ENCODE results near the gene OSER1. TPM values are rescaled to one million over a fixed set of nuclear protein-coding genes. Genes with fewer than 3 reads are reported as not detected.

The OSER1 gene
- total and polyA plus RNA-seq, 5 experiments from 2014 or later: 27.7 to 47.3 (median 38.8) TPM

GRCh38 chr20:44222633-44223368, 12.2 kb upstream of the OSER1 start:
- H3K4me1 Mint-ChIP-seq: peaks cover 28 to 47% (median 43%) of the 10 kb centered on the region in 4 donors
- H3K9me3 Mint-ChIP-seq: no peaks in the 10 kb centered on the region
- H3K36me3 Mint-ChIP-seq: no peaks in the 10 kb centered on the region
- no peak overlapping the region for H3K4me3 Mint-ChIP-seq
- ATAC-seq: no peak
- no peak for DNase-seq
- H3K27me3 Mint-ChIP-seq: no peaks in the 10 kb centered on the region
- POLR2A ChIA-PET: interaction anchor here (0.8 kb wide), 1 partner anchor 13 kb away, joined by 4 read pairs; no protein-coding TSS in a partner anchor
- H3K27ac Mint-ChIP-seq: peak overlapping the region; percentile 84 to 97 (median 88)

DNA sequence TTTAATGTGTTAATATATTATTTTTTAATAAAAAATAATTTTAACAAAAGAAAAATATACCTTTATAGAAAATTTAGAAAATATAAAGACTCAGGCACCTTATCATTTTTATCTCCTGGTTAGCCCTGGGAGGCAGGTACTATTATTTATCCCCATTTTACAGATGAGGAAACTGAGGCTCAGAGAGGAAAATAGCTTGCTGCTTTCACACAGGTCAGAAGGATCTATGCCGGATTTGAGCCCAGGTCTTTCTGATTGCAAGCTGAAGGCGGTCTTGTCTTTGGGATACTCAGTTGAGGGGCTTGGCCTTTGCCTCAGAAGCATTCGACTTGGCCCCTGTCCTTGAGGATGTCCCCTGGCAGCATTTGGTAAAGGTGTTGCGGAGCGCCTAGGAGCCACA, 11.5 kb upstream of the OSER1 start:
- POLR2A ChIA-PET: no interaction called here
- H3K27ac Mint-ChIP-seq: peak overlapping the region in 9 of 10 donors; percentile 62 to 97 (median 89)
- no peak for ATAC-seq
- no peak for DNase-seq
- H3K4me1 Mint-ChIP-seq: peaks cover 33 to 54% (median 49%) of the 10 kb centered on the region in 4 donors
- H3K27me3 Mint-ChIP-seq: no peaks in the 10 kb centered on the region
- H3K9me3 Mint-ChIP-seq: no peaks in the 10 kb centered on the region
- no peaks in the 10 kb centered on the region for H3K36me3 Mint-ChIP-seq
- H3K4me3 Mint-ChIP-seq: no peak overlapping the region

DNA sequence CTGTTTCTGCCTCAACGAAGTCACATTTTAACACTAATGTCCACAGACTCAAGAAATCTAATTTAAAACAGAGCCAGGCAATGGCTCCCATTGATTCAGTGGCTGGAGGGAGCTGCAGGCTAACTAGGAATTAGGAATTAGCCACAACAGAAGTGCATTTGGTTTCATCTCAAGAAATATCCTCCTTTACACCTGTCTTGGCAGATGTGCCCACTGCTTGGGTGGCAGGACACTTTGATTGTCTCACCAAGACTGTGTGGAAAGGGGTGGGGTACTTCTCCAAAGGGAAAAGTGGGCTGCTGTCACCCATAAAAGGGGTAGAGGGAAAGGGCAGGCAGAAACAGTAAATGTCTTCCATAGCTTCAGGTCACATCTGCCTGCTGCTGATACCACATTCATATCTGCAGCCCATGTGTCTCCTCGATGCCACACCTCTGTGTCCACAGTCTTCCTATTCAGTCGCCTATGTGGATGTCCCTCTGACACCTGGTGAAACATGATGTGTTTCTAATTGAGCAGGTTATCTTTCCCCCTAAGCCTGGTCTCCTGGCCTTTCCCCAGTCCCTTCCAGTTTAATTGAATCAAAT, 10.9 kb upstream of the OSER1 start:
- Mint-ChIP-seq H3K4me1 (peaks cover 33 to 57% (median 52%) of the 10 kb centered on the region in 4 donors), H3K4me3 (peak overlapping the region in 5 of 10 donors; percentile 10 to 49 (median 26)), H3K27me3 (no peaks in the 10 kb centered on the region), H3K36me3 (no peaks in the 10 kb centered on the region), H3K27ac (peak overlapping the region; percentile 93 to 97 (median 96)), H3K9me3 (no peaks in the 10 kb centered on the region)
- no peak for ATAC-seq
- POLR2A ChIA-PET: no interaction called here
- DNase-seq: no peak

DNA sequence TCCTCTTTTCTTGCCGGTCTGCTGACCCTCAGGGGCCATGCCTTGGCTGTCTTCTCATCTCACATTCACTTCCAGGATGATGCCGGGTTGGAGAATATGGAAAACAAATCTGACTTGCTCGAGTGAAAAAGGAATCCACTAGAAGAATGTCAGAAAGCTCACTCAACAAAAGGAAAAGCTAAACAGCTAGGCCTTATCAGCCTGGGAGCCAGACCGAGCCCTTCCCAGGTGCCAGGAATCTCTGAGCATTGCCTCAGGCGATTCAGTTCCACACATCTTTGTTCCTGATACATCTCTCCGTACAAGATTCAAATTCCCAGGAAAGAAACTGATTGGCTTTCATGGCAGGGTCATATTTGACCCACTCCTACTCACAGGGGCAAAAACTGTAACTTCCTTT, 9.2 kb upstream of the OSER1 start:
- POLR2A ChIA-PET: interaction anchor here (0.6 to 9.9 kb wide), 4 partner anchors 62 to 390 kb away, joined by 3 to 145 read pairs (median 12); partner anchors contain the start of gene FITM2
- Mint-ChIP-seq H3K27ac (peak overlapping the region; percentile 93 to 97 (median 96)), H3K9me3 (no peaks in the 10 kb centered on the region), H3K4me1 (peaks cover 45 to 73% (median 65%) of the 10 kb centered on the region in 4 donors), H3K4me3 (peak overlapping the region; percentile 65 to 89 (median 84)), H3K36me3 (peaks cover 3 to 11% (median 4%) of the 10 kb centered on the region in 3 donors), H3K27me3 (no peaks in the 10 kb centered on the region)
- DNase-seq (no peak), ATAC-seq (no peak)

DNA sequence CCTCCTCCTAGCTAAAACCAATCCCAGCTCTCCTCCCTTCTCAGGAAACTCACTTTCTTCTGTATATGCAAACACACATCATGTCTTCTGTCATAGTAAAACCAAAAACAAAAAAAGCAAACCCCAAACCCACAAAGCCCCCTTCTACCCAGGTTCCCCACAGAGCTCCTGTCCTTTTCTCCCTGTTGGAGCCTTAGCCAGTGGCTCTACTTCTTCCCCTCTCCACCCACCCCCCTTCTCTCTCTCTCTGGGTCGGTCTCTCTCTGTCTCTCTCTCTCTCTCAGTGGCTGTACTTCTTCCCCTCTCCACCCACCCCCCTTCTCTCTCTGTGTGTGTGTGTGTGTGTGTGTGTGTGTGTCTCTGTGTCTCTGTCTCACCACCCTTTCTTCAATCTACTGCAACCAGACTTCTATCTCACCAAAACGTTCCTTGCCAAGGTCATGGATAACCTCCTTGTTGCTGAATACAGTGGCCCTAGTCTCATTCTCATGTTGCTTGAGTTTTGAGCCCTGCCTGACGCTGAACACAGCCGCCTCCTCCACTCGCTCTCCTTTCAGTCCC, 8.7 kb upstream of the OSER1 start:
- DNase-seq: peak in 5 of 10 donors; percentile 12 to 70 (median 44)
- Mint-ChIP-seq H3K4me3 (peak overlapping the region; percentile 65 to 89 (median 84)), H3K36me3 (peaks cover 3 to 11% (median 4%) of the 10 kb centered on the region in 3 donors), H3K27ac (peak overlapping the region; percentile 93 to 97 (median 96)), H3K9me3 (no peaks in the 10 kb centered on the region), H3K4me1 (peaks cover 46 to 75% (median 67%) of the 10 kb centered on the region in 4 donors), H3K27me3 (no peaks in the 10 kb centered on the region)
- POLR2A ChIA-PET: interaction anchor here (0.6 to 9.9 kb wide), 11 partner anchors 9 to 431 kb away, joined by 3 to 145 read pairs (median 4); partner anchors contain the start of genes FITM2 and OSER1
- ATAC-seq: peak; percentile 10 to 21

DNA sequence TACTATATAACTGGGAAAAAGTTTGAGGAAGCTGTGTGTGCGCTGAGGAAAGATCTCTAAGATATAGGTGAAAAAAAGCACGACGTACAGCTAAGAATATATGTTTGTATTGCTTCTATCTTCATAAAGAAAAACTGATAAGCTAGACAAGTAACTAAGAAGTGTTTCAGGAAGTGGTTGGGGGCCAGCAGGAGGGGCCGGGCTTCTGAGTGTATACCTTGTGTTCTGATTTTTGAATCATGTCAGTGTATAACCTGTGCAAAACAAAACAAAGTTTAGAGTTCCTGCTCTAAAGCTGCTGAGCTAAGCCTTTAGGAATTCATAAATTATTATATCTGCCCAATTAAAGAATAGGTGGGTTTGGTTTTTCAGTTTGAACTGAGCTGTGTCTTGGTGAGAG, 7.9 kb upstream of the OSER1 start:
- peaks cover 47 to 79% (median 68%) of the 10 kb centered on the region in 4 donors for H3K4me1 Mint-ChIP-seq
- DNase-seq (peak; percentile 29 to 80 (median 52)), ATAC-seq (peak; percentile 69 to 71)
- H3K27ac Mint-ChIP-seq: peak overlapping the region; percentile 93 to 97 (median 96)
- no peaks in the 10 kb centered on the region for H3K9me3 Mint-ChIP-seq
- no peaks in the 10 kb centered on the region for H3K27me3 Mint-ChIP-seq
- peak overlapping the region; percentile 65 to 89 (median 84) for H3K4me3 Mint-ChIP-seq
- POLR2A ChIA-PET: interaction anchor here (0.6 to 9.9 kb wide), 15 partner anchors 8 to 496 kb away, joined by 3 to 145 read pairs (median 4); partner anchors contain the start of genes FITM2 and OSER1
- H3K36me3 Mint-ChIP-seq: peaks cover 3 to 11% (median 4%) of the 10 kb centered on the region in 3 donors

DNA sequence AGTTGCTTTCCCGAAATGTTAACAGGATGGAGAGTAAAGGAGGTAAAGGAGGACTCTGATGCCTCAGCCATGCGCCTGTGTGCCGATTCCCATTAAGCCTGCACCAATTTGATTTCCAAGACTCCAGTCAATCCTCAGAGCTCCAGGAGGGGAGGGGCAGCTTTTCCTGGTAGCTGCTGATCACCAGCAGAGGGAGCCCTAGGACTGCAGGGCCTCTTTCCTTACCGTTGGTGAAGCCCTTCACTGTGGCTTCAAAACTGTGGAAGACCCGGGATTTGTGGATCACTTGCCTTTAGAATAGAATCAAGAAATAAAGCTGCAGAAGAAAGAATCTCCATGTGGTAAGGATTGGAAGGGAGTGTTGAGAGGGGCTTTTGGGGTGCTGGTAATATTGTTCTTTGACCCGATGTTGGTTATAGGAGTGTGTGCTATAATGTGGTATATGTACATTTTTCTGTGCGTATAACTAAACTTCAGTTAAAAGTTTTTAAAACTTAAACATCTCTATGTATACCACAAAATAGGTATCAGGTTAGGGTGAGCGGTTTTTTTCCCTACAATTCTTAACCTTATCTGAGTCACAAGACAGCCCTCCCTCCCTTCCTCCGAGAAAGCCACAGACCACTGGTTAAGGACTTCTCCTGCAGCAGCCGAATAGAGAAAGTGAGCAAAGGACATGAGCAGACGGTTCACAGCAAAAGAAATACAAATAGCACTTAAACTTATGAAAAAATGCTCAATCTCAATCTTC, 6.9 kb upstream of the OSER1 start:
- Mint-ChIP-seq H3K9me3 (no peaks in the 10 kb centered on the region), H3K36me3 (peaks cover 3 to 11% (median 4%) of the 10 kb centered on the region in 3 donors), H3K27ac (peak overlapping the region; percentile 93 to 97 (median 96)), H3K4me1 (peaks cover 43 to 79% (median 67%) of the 10 kb centered on the region in 4 donors), H3K27me3 (no peaks in the 10 kb centered on the region), H3K4me3 (peak overlapping the region; percentile 65 to 89 (median 84))
- POLR2A ChIA-PET: interaction anchor here (0.6 to 9.9 kb wide), 10 partner anchors 7 to 495 kb away, joined by 3 to 145 read pairs (median 4); partner anchors contain the start of genes FITM2, OSER1 and TTPAL
- peak; percentile 54 to 86 (median 70) for DNase-seq
- peak; percentile 48 to 59 for ATAC-seq

GRCh38 chr20:44215125-44215524, 4.6 kb upstream of the OSER1 start:
- POLR2A ChIA-PET: interaction anchor here (0.9 to 9.9 kb wide), 3 partner anchors 97 to 396 kb away, joined by 3 to 145 read pairs (median 8); partner anchors contain the start of gene FITM2
- peak overlapping the region in 9 of 10 donors; percentile 20 to 61 (median 37) for H3K4me3 Mint-ChIP-seq
- peak; percentile 62 to 89 (median 76) for DNase-seq
- ATAC-seq: peak; percentile 15 to 16
- H3K27me3 Mint-ChIP-seq: peaks cover 0 to 2% (median 0%) of the 10 kb centered on the region in 5 donors
- peaks cover 3 to 11% (median 4%) of the 10 kb centered on the region in 3 donors for H3K36me3 Mint-ChIP-seq
- H3K9me3 Mint-ChIP-seq: no peaks in the 10 kb centered on the region
- H3K4me1 Mint-ChIP-seq: peaks cover 41 to 74% (median 68%) of the 10 kb centered on the region in 4 donors
- peak overlapping the region; percentile 64 to 96 (median 91) for H3K27ac Mint-ChIP-seq

DNA sequence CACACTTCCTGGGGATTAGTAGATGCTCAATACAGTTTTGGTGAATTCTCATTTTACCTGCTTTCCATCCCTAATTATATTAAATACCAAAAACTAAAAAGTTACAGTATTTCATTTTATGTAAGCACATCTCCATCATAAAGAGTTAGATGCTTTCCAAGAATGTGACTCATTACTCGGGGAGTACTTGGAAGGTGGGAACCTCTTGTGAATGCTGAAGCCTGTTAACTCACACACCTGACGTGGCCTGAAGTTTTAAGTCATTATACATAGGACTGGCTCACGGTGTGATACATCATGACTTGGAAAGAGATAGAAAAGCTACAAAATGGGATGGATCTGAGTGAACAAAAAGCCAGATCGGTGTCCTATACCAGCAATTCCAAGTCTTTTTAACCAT, 2.2 kb upstream of the OSER1 start:
- H3K9me3 Mint-ChIP-seq: no peaks in the 10 kb centered on the region
- H3K36me3 Mint-ChIP-seq: peaks cover 3 to 11% (median 4%) of the 10 kb centered on the region in 3 donors
- DNase-seq: no peak
- peaks cover 0 to 2% (median 0%) of the 10 kb centered on the region in 5 donors for H3K27me3 Mint-ChIP-seq
- peaks cover 39 to 76% (median 69%) of the 10 kb centered on the region in 4 donors for H3K4me1 Mint-ChIP-seq
- H3K4me3 Mint-ChIP-seq: peak overlapping the region in 4 of 10 donors; percentile 36 to 97 (median 93)
- H3K27ac Mint-ChIP-seq: peak overlapping the region; percentile 69 to 100 (median 98)
- ATAC-seq: no peak
- POLR2A ChIA-PET: interaction anchor here (0.5 to 9.9 kb wide), 4 partner anchors 76 to 398 kb away, joined by 3 to 145 read pairs (median 4); partner anchors contain the start of gene FITM2

- DNase-seq (peak in 4 of 10 donors; percentile 30 to 34 (median 32)), ATAC-seq (no peak)
- Mint-ChIP-seq H3K36me3 (peaks cover 3 to 24% (median 6%) of the 10 kb centered on the region in 3 donors), H3K4me1 (peaks cover 42 to 78% (median 71%) of the 10 kb centered on the region in 4 donors), H3K27me3 (peaks cover 0 to 2% (median 0%) of the 10 kb centered on the region in 5 donors), H3K9me3 (no peaks in the 10 kb centered on the region), H3K27ac (peak overlapping the region; percentile 97 to 100 (median 99)), H3K4me3 (peak overlapping the region; percentile 92 to 99 (median 96))
- POLR2A ChIA-PET: interaction anchor here (1.5 to 9.9 kb wide), 3 partner anchors 100 to 400 kb away, joined by 4 to 145 read pairs (median 7); partner anchors contain the start of gene FITM2
These were observed 837 bp upstream of the OSER1 start for GRCh38 chr20:44211177-44212039.

Data from naive thymus-derived CD8-positive, alpha-beta T cell (primary cell).